GM18951 (cell line): ENCODE data around the gene SPDYE2B.
"Not testable (repeated sequence)": the region's sequence is repeated elsewhere in the genome, so short reads cannot be mapped to it uniquely, and the experiment has no call there.

Experiments used
- in situ Hi-C: fragments of 300-500 bp; cut with MboI; formaldehyde crosslinking; loops from one replicate; pipeline ENCODE4 v1.12.0; 2022; ENCODE audit warnings: low sequenced_read_pairs, mixed read lengths, inconsistent platforms; ENCODE audit not compliant: unreplicated experiment

Gene SPDYE2B

GRCh38 chr7:102696009-102696408 lies 45.9 kb downstream of the SPDYE2B start:
- in situ Hi-C loops, result not testable (repeated sequence)

DNA sequence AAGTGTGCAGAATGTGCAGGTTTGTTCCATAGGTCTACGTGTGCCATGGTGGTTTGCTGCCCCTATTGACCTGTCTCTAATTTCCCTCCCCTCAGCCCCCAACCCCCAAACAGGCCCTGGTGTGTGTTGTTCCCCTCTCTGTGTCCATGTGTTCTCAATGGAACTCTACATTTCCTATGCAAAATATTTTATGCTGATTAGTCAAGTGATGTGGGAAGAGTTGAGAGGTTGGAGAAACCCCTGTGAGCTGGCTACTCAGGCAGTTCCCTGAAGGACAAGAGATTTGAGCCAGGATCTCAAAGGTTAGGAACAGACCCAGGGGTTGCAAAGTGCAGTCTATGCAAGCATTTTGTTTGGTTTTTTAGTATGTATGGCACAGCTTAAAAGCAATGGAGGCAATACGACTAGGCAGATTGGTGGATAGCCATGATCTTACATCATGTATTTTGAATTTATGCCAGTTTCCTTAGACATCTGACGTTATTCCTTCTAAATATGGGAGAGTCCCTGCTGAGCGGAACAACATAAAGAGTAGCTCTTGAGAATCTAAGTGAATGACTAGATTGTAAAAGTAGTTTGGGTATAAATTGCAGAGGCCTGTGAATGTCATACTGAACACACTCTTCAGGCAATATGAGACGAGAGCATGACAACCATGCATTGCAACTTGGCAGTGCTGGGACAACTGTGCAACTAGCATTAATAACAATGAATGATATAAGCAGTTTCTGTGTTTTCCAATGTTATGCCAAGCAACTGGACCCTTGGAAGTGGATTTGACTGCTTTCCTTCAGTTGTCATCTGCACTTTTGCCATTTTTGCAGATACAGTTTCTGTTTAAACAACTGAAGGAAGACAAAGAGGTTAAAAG lies 47.8 kb downstream of the SPDYE2B start:
- in situ Hi-C loops, result not testable (repeated sequence)

GRCh38 chr7:102698962-102699750 lies 49.0 kb downstream of the SPDYE2B start:
- in situ Hi-C loops, result not testable (repeated sequence)
